HepG2 (cell line): ENCODE measurements around the gene DPM1. TPM values are rescaled to one million over a fixed set of nuclear protein-coding genes. Genes with fewer than 3 reads are reported as not detected.

Experiments used
- ATAC-seq: fragments of 200-7000 bp; cut with Tn5 transposase; 3 replicates; pipeline ENCODE4 v1.9.1; 2020; ENCODE audit warnings: mild to moderate bottlenecking, moderate library complexity
- BruUV-seq: library from RNA; stranded (reverse); fragments of 400-500 nt; replicated peaks from 2 replicates; lab custom pipeline; 2021; lab: Mats Ljungman, UMichigan
- CTCF ChIA-PET: fragments of 300-600 bp; formaldehyde crosslinking; extraction: SDS; loops from one replicate; lab custom pipeline; 2021; ENCODE audit warnings: low total read pairs, inconsistent platforms, low intra/inter-chr PET ratio; lab: Yijun Ruan, JAX
- POLR2A ChIA-PET: fragments of 350-600 bp; sonication (Branson Sonifier 250); formaldehyde crosslinking; loops from one replicate; lab custom pipeline; 2020; ENCODE audit warnings: antibody characterized with exemption, inconsistent platforms; lab: Yijun Ruan, JAX
- DNase-seq: peaks from one replicate; pipeline ENCODE4 v3.0.0-alpha.2; 2015; ENCODE audit warnings: low spot score
- FAIRE-seq: peaks from 3 replicates; lab custom pipeline; 2011; peaks lifted over from hg19 to GRCh38; lab: Jason Lieb, UNC
- H2AFZ ChIP-seq: one replicate; pipeline ENCODE4 v1.6.1; 2011; ENCODE audit warnings: low read length, inconsistent platforms
- H3K27ac ChIP-seq: fragments of 300-600 bp; 3 replicates; pipeline ENCODE4 v1.8.0; 2011; ENCODE audit warnings: mixed run types, mild to moderate bottlenecking, mixed read lengths, low read length, inconsistent platforms; ENCODE audit not compliant: insufficient read depth; ENCODE audit errors: extremely low read length
- H3K27me3 ChIP-seq, 2 experiments: fragments of 200-600 bp in 1 of 2; 2 replicates in 1 of 2; 3 replicates in 1 of 2; pipeline versions ENCODE4 v1.6.0 to v1.8.0; 2011; ENCODE audit warnings: low read length in 2 of 2, mild to moderate bottlenecking in 2 of 2, moderate library complexity in 2 of 2, inconsistent platforms in 1 of 2; ENCODE audit not compliant: insufficient read depth in 2 of 2, control insufficient read depth in 1 of 2
- H3K36me3 ChIP-seq, 2 experiments: fragments of 200-600 bp in 1 of 2; replicated peaks in 1 of 2; 2 replicates in 1 of 2; 3 replicates in 1 of 2; pipeline versions ENCODE4 v1.5.1 to v1.8.0; 2011; ENCODE audit warnings: low read length in 2 of 2, inconsistent platforms in 1 of 2; ENCODE audit not compliant: insufficient read depth in 2 of 2, control insufficient read depth in 1 of 2
- H3K4me1 ChIP-seq: 2 replicates; pipeline ENCODE4 v1.5.1; 2012; ENCODE audit warnings: low read length, inconsistent platforms; ENCODE audit not compliant: insufficient read depth
- H3K4me2 ChIP-seq: 2 replicates; pipeline ENCODE4 v1.6.0; 2011; ENCODE audit warnings: low read depth, low read length, inconsistent platforms
- H3K4me3 ChIP-seq, 3 experiments: fragments of 200-600 bp in 1 of 3; sonication (generic), shearing (Covaris generic) in 1 of 3; replicated peaks in 1 of 3; 2 replicates each; pipeline ENCODE4 v1.5.1; 2011 to 2016; ENCODE audit warnings: low read length in 3 of 3, inconsistent platforms in 2 of 3, low read depth in 2 of 3, mild to moderate bottlenecking in 2 of 3, control low read depth in 1 of 3, mixed read lengths in 1 of 3; ENCODE audit not compliant: insufficient read depth in 1 of 3
- H3K79me2 ChIP-seq: one replicate; pipeline ENCODE4 v1.6.1; 2011; ENCODE audit warnings: low read length, inconsistent platforms; ENCODE audit not compliant: insufficient read depth
- H3K9ac ChIP-seq: 2 replicates; pipeline ENCODE4 v1.6.0; 2011; ENCODE audit warnings: mild to moderate bottlenecking, low read depth, low read length, inconsistent platforms; ENCODE audit not compliant: insufficient read depth
- H3K9me3 ChIP-seq: 2 replicates; pipeline ENCODE4 v1.5.1; 2012; ENCODE audit warnings: mild to moderate bottlenecking, low read length
- H4K20me1 ChIP-seq: 2 replicates; pipeline ENCODE4 v1.6.0; 2011; ENCODE audit warnings: inconsistent platforms, mild to moderate bottlenecking, low read length, moderate library complexity; ENCODE audit not compliant: insufficient read depth
- KDM6A ChIP-seq: IDR thresholded peaks from 2 replicates; pipeline ENCODE4 v1.6.1; 2016; ENCODE audit warnings: low read depth
- WGBS: methylation state at CpG from one replicate; pipeline ENCODE4 v1.1.6; 2017; ENCODE audit warnings: low lambda C conversion rate; 5-methylcytosine and 5-hydroxymethylcytosine counted together
- in situ Hi-C: cut with HindIII; loops from 2 replicates; pipeline ENCODE4 v1.10.0; 2017; ENCODE audit warnings: low pct_unique_long_range_greater_than_20kb; ENCODE audit not compliant: extremely low pct_ligation_motif_present
- intact Hi-C: fragments of 100-400 bp; cut with micrococcal nuclease; formaldehyde crosslinking; loops from one replicate; pipeline ENCODE4 v1.10.0; 2022; ENCODE audit not compliant: unreplicated experiment
- polyA plus RNA-seq, 8 experiments: library from polyadenylated mRNA; depleted of rRNA in 3 of 8; stranded (reverse) in 7 of 8; unstranded in 1 of 8; fragments of >200 nt; fragmentation: Illumina TruSeq in 4 of 8; extraction: Trizol in 4 of 8; gene quantifications; 2 replicates each; pipeline versions ENCODE4 v1.2.1 to v1.2.3, GENCODE V29; 2011 to 2016; ENCODE audit warnings: low read depth in 4 of 8, missing spikeins in 1 of 8, mixed read lengths in 1 of 8; ENCODE audit not compliant: insufficient read depth in 1 of 8
- total RNA-seq, 5 experiments: library from RNA; depleted of rRNA; stranded (reverse); fragments of >200 nt; fragmentation: Illumina TruSeq; extraction: Trizol; gene quantifications; 2 replicates each; pipeline ENCODE4 v1.2.3, GENCODE V29; 2016; ENCODE audit warnings: low read depth in 1 of 5
- TF ChIP-seq, protein P1 (sequence below), 2 experiments: sonication (generic) in 1 of 2; formaldehyde crosslinking in 1 of 2; IDR thresholded peaks; 2 replicates each; pipeline versions ENCODE4 v1.5.1 to v1.6.1; 2011 to 2020; ENCODE audit warnings: borderline replicate concordance in 1 of 2, low read depth in 1 of 2, low read length in 1 of 2, mild to moderate bottlenecking in 1 of 2, missing genetic modification reagents in 1 of 2, moderate library complexity in 1 of 2
- TF ChIP-seq, protein P2 (sequence below): sonication (generic); formaldehyde crosslinking; IDR thresholded peaks from 2 replicates; pipeline ENCODE4 v1.5.0; 2020; ENCODE audit warnings: mild to moderate bottlenecking, missing genetic modification reagents, borderline replicate concordance
- TF ChIP-seq, protein P3 (sequence below): sonication (generic); formaldehyde crosslinking; IDR thresholded peaks from 2 replicates; pipeline ENCODE4 v1.5.0; 2020; ENCODE audit warnings: mild to moderate bottlenecking, missing genetic modification reagents
- TF ChIP-seq, protein P4 (sequence below): sonication (generic); formaldehyde crosslinking; conservative IDR thresholded peaks from 2 replicates; pipeline ENCODE4 v1.4.0; 2020; ENCODE audit warnings: missing genetic modification reagents

DPM1 gene
- total and polyA plus RNA-seq, 2 of the 13 experiments (the other 11 are each of a cell fraction or from before 2014, with no cell fraction given), result 83.2 to 161 TPM

DNA sequence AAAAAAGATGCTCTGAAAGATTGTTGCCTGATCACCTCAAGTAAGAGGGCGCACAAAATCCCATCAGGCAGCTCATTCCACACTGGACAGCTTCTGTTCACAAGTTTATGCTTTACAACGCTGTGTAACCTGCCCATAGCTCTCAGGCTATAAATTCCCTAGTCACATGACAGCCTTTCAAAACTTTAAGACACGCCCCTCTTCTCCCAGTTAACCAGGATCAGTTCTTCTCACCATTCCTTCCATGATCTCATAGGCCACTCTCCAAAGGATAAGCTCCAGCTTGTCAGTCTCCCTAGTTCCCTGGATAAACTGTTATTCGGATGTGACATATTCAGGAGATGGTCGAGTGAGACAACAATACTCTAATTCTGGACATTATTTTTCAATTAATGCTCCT, 42.1 kb downstream of the DPM1 start (continued):
- TF ChIP-seq, protein P1, sequence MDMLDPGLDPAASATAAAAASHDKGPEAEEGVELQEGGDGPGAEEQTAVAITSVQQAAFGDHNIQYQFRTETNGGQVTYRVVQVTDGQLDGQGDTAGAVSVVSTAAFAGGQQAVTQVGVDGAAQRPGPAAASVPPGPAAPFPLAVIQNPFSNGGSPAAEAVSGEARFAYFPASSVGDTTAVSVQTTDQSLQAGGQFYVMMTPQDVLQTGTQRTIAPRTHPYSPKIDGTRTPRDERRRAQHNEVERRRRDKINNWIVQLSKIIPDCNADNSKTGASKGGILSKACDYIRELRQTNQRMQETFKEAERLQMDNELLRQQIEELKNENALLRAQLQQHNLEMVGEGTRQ (IDR thresholded peaks at IDR 0.05; ENCODE audit: low read depth, low read length), result no peak
- TF ChIP-seq, protein P1 (CRISPR knock-in tag; IDR thresholded peaks at IDR 0.05; ENCODE audit: borderline replicate concordance), result peak; percentile 29; the same call in 1 of the 2 replicates
- TF ChIP-seq, all 625 proteins: peak for 1

DNA sequence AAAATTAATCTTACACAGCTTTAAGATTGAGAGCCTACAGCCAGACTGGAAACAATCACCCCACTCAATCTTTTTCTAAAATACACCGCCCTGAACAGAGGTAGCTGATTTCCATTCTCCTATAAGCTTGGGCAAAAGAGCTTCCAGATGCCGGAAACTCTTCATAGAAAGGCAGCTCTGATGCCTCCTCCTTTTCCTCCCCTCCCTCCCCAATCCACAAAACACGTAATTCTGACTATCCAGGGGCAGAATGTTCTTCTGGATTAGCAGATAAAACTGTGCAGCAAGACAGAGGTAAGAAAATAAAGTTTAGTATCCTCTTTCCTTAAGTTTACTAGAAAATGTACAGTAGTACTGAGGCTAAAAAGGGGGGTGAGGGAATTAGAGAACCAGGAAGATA, 42.9 kb downstream of the DPM1 start:
- 96% methylated on average over 3 of the region's 3 CpGs for WGBS
- POLR2A ChIA-PET, result interaction anchor here (1.3 kb wide), 1 partner anchor 15 kb away, joined by 5 read pairs; no protein-coding TSS in a partner anchor
- H3K9me3 ChIP-seq, result no peaks in the 10 kb centered on the region
- TF ChIP-seq, protein P2, sequence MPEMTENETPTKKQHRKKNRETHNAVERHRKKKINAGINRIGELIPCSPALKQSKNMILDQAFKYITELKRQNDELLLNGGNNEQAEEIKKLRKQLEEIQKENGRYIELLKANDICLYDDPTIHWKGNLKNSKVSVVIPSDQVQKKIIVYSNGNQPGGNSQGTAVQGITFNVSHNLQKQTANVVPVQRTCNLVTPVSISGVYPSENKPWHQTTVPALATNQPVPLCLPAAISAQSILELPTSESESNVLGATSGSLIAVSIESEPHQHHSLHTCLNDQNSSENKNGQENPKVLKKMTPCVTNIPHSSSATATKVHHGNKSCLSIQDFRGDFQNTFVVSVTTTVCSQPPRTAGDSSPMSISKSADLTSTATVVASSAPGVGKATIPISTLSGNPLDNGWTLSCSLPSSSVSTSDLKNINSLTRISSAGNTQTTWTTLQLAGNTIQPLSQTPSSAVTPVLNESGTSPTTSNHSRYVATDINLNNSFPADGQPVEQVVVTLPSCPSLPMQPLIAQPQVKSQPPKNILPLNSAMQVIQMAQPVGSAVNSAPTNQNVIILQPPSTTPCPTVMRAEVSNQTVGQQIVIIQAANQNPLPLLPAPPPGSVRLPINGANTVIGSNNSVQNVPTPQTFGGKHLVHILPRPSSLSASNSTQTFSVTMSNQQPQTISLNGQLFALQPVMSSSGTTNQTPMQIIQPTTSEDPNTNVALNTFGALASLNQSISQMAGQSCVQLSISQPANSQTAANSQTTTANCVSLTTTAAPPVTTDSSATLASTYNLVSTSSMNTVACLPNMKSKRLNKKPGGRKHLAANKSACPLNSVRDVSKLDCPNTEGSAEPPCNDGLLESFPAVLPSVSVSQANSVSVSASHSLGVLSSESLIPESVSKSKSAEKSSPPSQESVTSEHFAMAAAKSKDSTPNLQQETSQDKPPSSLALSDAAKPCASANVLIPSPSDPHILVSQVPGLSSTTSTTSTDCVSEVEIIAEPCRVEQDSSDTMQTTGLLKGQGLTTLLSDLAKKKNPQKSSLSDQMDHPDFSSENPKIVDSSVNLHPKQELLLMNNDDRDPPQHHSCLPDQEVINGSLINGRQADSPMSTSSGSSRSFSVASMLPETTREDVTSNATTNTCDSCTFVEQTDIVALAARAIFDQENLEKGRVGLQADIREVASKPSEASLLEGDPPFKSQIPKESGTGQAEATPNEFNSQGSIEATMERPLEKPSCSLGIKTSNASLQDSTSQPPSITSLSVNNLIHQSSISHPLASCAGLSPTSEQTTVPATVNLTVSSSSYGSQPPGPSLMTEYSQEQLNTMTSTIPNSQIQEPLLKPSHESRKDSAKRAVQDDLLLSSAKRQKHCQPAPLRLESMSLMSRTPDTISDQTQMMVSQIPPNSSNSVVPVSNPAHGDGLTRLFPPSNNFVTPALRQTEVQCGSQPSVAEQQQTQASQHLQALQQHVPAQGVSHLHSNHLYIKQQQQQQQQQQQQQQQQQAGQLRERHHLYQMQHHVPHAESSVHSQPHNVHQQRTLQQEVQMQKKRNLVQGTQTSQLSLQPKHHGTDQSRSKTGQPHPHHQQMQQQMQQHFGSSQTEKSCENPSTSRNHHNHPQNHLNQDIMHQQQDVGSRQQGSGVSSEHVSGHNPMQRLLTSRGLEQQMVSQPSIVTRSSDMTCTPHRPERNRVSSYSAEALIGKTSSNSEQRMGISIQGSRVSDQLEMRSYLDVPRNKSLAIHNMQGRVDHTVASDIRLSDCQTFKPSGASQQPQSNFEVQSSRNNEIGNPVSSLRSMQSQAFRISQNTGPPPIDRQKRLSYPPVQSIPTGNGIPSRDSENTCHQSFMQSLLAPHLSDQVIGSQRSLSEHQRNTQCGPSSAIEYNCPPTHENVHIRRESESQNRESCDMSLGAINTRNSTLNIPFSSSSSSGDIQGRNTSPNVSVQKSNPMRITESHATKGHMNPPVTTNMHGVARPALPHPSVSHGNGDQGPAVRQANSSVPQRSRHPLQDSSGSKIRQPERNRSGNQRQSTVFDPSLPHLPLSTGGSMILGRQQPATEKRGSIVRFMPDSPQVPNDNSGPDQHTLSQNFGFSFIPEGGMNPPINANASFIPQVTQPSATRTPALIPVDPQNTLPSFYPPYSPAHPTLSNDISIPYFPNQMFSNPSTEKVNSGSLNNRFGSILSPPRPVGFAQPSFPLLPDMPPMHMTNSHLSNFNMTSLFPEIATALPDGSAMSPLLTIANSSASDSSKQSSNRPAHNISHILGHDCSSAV, result no peak
- no peak for TF ChIP-seq KDM6A (CRISPR knock-in tag)
- TF ChIP-seq, protein P3, sequence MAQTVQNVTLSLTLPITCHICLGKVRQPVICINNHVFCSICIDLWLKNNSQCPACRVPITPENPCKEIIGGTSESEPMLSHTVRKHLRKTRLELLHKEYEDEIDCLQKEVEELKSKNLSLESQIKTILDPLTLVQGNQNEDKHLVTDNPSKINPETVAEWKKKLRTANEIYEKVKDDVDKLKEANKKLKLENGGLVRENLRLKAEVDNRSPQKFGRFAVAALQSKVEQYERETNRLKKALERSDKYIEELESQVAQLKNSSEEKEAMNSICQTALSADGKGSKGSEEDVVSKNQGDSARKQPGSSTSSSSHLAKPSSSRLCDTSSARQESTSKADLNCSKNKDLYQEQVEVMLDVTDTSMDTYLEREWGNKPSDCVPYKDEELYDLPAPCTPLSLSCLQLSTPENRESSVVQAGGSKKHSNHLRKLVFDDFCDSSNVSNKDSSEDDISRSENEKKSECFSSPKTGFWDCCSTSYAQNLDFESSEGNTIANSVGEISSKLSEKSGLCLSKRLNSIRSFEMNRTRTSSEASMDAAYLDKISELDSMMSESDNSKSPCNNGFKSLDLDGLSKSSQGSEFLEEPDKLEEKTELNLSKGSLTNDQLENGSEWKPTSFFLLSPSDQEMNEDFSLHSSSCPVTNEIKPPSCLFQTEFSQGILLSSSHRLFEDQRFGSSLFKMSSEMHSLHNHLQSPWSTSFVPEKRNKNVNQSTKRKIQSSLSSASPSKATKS, result no peak
- TF ChIP-seq, protein P4, sequence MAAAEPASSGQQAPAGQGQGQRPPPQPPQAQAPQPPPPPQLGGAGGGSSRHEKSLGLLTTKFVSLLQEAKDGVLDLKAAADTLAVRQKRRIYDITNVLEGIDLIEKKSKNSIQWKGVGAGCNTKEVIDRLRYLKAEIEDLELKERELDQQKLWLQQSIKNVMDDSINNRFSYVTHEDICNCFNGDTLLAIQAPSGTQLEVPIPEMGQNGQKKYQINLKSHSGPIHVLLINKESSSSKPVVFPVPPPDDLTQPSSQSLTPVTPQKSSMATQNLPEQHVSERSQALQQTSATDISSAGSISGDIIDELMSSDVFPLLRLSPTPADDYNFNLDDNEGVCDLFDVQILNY (CRISPR knock-in tag), result no peak

More for the DNA sequence above, 42.9 kb downstream of the DPM1 start:
- Histone ChIP-seq H3K79me2 (peaks cover 94% of the 10 kb centered on the region), H3K27me3 (no peaks in the 10 kb centered on the region), H3K4me1 (peaks cover 13% of the 10 kb centered on the region), H2AFZ (no peak overlapping the region), H4K20me1 (peaks cover 69% of the 10 kb centered on the region), H3K4me3 (no peak overlapping the region), H3K36me3 (peaks cover 10 to 48% of the 10 kb centered on the region in 2 experiments), H3K9ac (no peak overlapping the region), H3K4me2 (no peak overlapping the region), H3K27ac (no peak overlapping the region)
- intact Hi-C loops, result no loop called here
- in situ Hi-C loops, result no loop called here
- CTCF ChIA-PET, result no interaction called here
- no peak for ATAC-seq
- no peak for FAIRE-seq
- BruUV-seq, result no TSS peak
- no peak for DNase-seq
